Peyer's patch (tissue), 4 donors: ENCODE results near the gene ABHD6.

Experiments used
- POLR2A ChIP-seq, 2 donors: fragments of 450-650 bp; IDR thresholded peaks; one replicate each; pipeline ENCODE4 v1.5.1; 2017; ENCODE audit warnings: antibody characterized with exemption in 2 of 2, mild to moderate bottlenecking in 2 of 2, moderate library complexity in 2 of 2
- TF ChIP-seq, protein P1 (sequence below), 6 experiments: fragments of 450-650 bp in 4 of 6; fragments of 200-600 bp in 2 of 6; sonication (generic) in 1 of 6; IDR thresholded peaks; one replicate each; pipeline ENCODE4 v1.5.1; 2017 to 2019; ENCODE audit warnings: antibody characterized with exemption in 6 of 6, mild to moderate bottlenecking in 3 of 6, moderate library complexity in 1 of 6

DNA sequence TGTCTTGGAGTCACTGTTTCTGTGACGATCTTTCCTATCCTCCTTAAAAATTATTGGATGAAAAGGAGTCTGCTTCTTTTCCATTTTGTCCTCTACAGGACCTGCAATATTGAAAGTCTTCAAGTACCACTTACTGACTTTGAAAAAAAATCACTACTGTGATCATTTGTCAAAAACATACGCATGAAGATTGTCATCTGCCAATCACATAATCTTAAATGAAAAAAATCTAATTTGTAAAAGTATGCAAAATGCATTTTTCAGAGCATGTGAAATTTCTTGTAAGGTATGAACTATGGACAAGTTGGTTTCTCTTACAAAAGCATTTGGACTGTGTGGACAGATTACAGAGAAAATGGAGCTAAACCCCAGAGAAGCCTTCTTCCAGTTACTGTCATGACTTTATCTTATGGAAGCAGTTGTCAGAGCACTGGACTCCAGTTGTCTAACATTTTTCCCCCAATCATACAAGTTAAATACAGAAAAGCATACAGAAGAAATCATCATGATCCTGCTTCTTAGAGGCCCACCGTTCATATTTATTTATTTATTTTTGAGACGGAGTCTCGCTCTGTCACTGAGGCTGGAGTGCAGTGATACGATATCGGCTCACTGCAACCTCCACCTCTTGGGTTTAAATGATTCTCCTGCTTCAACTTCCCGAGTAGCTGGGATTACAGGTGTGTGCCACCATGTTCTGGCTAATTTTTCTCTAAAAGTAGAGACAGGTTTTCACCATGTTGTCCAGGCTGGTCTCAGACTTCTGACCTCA, 91.7 kb downstream of the ABHD6 start:
- TF ChIP-seq, protein P1, sequence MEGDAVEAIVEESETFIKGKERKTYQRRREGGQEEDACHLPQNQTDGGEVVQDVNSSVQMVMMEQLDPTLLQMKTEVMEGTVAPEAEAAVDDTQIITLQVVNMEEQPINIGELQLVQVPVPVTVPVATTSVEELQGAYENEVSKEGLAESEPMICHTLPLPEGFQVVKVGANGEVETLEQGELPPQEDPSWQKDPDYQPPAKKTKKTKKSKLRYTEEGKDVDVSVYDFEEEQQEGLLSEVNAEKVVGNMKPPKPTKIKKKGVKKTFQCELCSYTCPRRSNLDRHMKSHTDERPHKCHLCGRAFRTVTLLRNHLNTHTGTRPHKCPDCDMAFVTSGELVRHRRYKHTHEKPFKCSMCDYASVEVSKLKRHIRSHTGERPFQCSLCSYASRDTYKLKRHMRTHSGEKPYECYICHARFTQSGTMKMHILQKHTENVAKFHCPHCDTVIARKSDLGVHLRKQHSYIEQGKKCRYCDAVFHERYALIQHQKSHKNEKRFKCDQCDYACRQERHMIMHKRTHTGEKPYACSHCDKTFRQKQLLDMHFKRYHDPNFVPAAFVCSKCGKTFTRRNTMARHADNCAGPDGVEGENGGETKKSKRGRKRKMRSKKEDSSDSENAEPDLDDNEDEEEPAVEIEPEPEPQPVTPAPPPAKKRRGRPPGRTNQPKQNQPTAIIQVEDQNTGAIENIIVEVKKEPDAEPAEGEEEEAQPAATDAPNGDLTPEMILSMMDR (IDR thresholded peaks at IDR 0.05): no peak
- TF ChIP-seq POLR2A (IDR thresholded peaks at IDR 0.05): no peak
